ENCODE data around the gene FMNL2.

GRCh38 chr2:152486737-152487400, 151.9 kb downstream of the FMNL2 start:
- TF ChIP-seq PAX5 (IDR thresholded peaks at IDR 0.05; ENCODE audit: insufficient read depth, low read length, severe bottlenecking) (no peak), TAF1 (IDR thresholded peaks at IDR 0.05; ENCODE audit: low read depth, low read length) (no peak), POU2F2 (IDR thresholded peaks at IDR 0.05; ENCODE audit: low read depth, low read length) (no peak), POLR2AphosphoS5 (IDR thresholded peaks at IDR 0.05; ENCODE audit: low read depth, low read length) (no peak), POLR2A (IDR thresholded peaks at IDR 0.05; ENCODE audit: low read depth, low read length) (no peak)
